GM10847 (cell line): Measurements from ENCODE around the gene AQP4.

Experiments used
- POLR2A ChIP-seq: IDR thresholded peaks from 2 replicates; pipeline ENCODE4 v1.6.1; 2011; ENCODE audit not compliant: insufficient read length; ENCODE audit errors: extremely low read depth

AQP4 gene

GRCh38 chr18:26803643-26804042 is 61.9 kb downstream of the AQP4 start:
- no peak for TF ChIP-seq POLR2A

GRCh38 chr18:26802330-26803200 is 62.9 kb downstream of the AQP4 start:
- no peak for TF ChIP-seq POLR2A
